Measurements from ENCODE around the gene PTPRE.

Gene PTPRE

DNA sequence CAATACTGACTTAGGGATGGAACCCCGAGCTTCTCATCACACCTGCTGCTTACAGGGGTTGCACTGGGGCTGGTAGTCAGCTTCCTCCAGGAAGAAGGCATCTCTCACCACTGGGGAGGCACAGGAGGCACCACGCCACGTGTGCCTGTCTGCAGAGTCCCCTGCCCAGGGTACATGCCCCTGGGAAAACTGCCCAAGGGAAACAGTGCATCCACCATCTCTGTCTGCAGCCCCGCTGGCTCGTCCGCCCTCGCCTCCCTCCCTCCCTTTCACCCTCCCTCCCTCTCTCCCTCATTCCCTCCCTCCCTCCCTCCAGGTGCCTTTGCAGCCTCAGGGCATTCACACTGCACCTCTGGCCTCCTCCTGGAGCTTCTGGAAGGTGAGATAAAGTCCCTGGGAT lies 101.1 kb downstream of the PTPRE start:
- H3K4me3 ChIP-seq (ENCODE audit: low read depth, low read length), result no peak overlapping the region
- TF ChIP-seq MYC (IDR thresholded peaks at IDR 0.05; ENCODE audit: low read depth, low read length), result no peak
- TF ChIP-seq POLR2A (IDR thresholded peaks at IDR 0.05; ENCODE audit: extremely low read depth, insufficient read length), result no peak
- TF ChIP-seq, protein P1, sequence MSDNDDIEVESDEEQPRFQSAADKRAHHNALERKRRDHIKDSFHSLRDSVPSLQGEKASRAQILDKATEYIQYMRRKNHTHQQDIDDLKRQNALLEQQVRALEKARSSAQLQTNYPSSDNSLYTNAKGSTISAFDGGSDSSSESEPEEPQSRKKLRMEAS (IDR thresholded peaks at IDR 0.05; ENCODE audit: low read depth, low read length), result no peak
- TF ChIP-seq, protein P2, sequence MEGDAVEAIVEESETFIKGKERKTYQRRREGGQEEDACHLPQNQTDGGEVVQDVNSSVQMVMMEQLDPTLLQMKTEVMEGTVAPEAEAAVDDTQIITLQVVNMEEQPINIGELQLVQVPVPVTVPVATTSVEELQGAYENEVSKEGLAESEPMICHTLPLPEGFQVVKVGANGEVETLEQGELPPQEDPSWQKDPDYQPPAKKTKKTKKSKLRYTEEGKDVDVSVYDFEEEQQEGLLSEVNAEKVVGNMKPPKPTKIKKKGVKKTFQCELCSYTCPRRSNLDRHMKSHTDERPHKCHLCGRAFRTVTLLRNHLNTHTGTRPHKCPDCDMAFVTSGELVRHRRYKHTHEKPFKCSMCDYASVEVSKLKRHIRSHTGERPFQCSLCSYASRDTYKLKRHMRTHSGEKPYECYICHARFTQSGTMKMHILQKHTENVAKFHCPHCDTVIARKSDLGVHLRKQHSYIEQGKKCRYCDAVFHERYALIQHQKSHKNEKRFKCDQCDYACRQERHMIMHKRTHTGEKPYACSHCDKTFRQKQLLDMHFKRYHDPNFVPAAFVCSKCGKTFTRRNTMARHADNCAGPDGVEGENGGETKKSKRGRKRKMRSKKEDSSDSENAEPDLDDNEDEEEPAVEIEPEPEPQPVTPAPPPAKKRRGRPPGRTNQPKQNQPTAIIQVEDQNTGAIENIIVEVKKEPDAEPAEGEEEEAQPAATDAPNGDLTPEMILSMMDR (IDR thresholded peaks at IDR 0.05; ENCODE audit: low read depth, low read length), result no peak
- DNase-seq (ENCODE audit: low read depth), result no peak

DNA sequence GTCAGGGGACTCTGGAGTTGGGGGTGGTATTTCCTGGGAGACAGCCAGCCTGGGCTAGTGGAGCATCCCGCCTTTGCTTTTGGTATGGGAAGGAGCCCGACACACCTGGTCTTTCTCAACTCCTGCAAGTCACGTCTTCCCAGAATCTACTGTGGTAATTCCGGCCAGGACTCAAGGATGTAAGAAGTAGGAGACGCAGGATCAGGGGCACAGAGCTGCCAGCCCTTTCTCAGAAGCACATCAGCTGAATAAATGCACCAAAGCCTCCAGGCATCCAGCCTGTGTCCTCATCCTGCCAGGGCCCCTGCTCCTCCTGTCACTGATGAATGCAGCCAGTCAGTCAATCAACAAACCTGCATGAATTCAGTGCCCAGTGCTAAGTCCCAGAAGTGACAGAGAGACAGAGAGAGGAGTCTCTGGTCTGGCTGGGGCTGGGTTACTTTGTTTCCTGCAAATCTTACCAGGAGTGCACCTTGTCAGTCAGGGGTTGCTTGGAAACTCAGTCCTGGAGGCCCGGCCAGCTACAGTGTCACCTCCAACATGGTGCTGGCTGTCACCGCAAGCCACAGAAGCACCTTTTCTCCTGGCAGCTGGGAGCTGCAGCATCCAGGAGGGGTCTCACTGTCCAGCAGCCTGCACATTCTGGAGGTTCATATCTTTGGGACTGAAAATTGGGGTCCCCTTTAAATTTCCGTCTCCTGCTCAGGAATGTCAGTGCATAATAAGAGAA lies 101.8 kb downstream of the PTPRE start:
- no peak overlapping the region for H3K4me3 ChIP-seq (ENCODE audit: low read depth, low read length)
- TF ChIP-seq, protein P1 (IDR thresholded peaks at IDR 0.05; ENCODE audit: low read depth, low read length), result no peak
- TF ChIP-seq POLR2A (IDR thresholded peaks at IDR 0.05; ENCODE audit: extremely low read depth, insufficient read length), result no peak
- no peak for TF ChIP-seq MYC (IDR thresholded peaks at IDR 0.05; ENCODE audit: low read depth, low read length)
- TF ChIP-seq, protein P2 (IDR thresholded peaks at IDR 0.05; ENCODE audit: low read depth, low read length), result no peak
- DNase-seq (ENCODE audit: low read depth), result no peak

DNA sequence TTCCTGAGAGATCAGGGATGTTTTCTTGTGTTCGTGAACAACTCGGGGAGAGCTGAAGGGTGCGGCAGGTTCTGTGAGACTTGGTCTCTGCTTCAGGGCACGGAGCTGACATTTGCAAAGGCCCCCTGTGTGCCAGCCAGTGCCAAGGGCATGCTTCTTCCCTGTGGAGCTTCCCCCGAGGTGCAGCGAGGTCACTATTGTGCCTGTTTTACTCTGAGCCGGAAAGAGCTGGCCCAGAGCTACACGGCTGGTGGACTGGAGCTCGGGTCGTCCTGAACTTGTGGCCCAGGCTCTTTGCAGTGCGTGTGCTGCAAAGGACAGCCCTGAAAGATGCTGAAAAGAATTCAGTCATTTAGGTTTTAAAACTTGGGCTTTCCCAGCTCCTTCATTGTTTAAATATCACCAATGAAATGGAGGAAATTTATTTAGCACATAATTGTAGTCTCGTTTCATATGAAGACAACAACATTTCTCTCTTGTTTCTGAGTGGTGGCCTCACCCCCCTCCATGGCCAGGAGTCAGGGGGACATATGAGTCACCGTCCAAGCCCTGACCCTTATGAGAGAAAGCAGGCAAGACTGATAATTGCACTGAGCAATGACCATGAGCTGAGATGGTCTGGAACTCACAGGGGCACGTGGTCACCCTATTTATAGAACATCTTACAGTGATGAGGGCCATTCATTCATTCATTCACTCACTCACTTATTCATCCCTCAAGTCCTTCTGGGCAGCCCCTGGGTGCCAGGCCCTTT lies 102.6 kb downstream of the PTPRE start:
- TF ChIP-seq MYC (IDR thresholded peaks at IDR 0.05; ENCODE audit: low read depth, low read length) (no peak), POLR2A (IDR thresholded peaks at IDR 0.05; ENCODE audit: extremely low read depth, insufficient read length) (no peak)
- TF ChIP-seq, protein P1 (IDR thresholded peaks at IDR 0.05; ENCODE audit: low read depth, low read length), result no peak
- TF ChIP-seq, protein P2 (IDR thresholded peaks at IDR 0.05; ENCODE audit: low read depth, low read length), result no peak
- no peak overlapping the region for H3K4me3 ChIP-seq (ENCODE audit: low read depth, low read length)
- no peak for DNase-seq (ENCODE audit: low read depth)

DNA sequence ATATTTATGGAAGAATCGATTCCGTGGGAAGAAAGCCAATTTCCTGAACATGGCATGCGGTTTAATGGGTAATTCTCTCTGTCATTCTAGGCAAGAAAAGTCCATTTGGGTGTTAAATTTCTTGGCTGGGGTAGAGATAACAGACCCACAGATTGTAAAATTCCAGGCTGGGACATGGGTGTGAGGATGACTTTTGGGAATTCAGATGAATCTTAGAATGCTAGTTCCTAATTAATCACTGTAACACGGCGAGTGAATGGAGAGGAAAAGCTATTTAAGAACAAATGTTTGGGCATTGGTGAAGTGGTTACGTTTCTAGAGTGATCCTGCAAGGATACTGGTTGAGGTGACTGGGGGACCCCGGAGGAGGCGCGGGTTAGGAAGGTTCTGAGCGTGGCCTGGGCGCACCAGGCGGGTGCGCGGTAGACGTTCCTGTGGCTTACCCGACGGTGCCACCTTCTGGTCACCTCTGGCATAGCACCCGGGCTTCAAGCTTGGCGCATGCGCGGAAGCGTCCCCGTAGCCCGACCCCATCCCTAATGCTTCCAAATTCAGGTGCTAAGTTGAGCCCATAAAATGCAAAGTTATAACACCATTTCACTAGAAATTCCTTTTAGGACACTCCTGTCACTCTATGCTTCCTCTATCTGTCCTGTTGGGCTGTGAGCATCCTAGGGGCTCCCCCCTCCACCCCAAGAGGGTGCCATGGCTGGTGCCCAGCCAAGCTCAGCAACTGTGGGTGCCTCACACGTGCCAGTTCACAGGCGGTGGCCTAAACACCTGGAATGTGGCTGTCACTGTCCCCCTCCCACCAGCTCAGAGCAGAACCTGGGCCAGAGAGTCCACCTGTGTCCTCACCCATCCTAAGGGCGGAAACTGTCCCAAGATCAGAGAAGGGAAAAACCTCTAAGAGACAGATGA lies 104.4 kb downstream of the PTPRE start:
- H3K4me3 ChIP-seq (ENCODE audit: low read depth, low read length), result no peak overlapping the region
- DNase-seq (ENCODE audit: low read depth), result peak; percentile 79
- TF ChIP-seq, protein P1 (IDR thresholded peaks at IDR 0.05; ENCODE audit: low read depth, low read length), result peak; percentile 59; the same call in 1 of the 2 replicates
- peak; percentile 42; the same call in 1 of the 2 replicates for TF ChIP-seq MYC (IDR thresholded peaks at IDR 0.05; ENCODE audit: low read depth, low read length)
- no peak for TF ChIP-seq POLR2A (IDR thresholded peaks at IDR 0.05; ENCODE audit: extremely low read depth, insufficient read length)
- TF ChIP-seq, protein P2 (IDR thresholded peaks at IDR 0.05; ENCODE audit: low read depth, low read length), result peak; percentile 97

DNA sequence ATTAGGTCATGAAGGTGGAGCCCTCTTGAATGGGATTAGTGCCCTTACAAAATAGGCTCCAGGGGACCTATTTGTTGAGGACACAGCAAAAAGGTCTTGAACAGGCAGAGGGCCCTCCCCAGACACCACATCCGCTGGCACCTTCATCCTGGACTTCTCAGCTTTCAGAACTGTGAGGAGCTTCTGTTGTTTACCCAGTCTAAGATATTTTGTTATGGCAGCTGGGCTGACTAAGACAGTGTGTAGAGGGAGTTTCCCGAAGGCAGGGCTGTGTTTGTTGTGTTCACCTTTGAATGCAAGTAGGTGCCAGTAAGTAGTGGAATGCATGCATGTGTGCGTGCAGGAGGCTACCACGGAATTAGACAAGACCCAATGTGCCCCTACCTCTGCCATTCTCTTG lies 106.7 kb downstream of the PTPRE start:
- TF ChIP-seq, protein P1 (IDR thresholded peaks at IDR 0.05; ENCODE audit: low read depth, low read length), result no peak
- TF ChIP-seq, protein P2 (IDR thresholded peaks at IDR 0.05; ENCODE audit: low read depth, low read length), result no peak
- TF ChIP-seq MYC (IDR thresholded peaks at IDR 0.05; ENCODE audit: low read depth, low read length), result no peak
- no peak for TF ChIP-seq POLR2A (IDR thresholded peaks at IDR 0.05; ENCODE audit: extremely low read depth, insufficient read length)
- DNase-seq (ENCODE audit: low read depth), result no peak
- H3K4me3 ChIP-seq (ENCODE audit: low read depth, low read length), result no peak overlapping the region
